Natural killer cell (primary cell): ENCODE results near the gene CHMP1B. TPM values are rescaled to one million over a fixed set of nuclear protein-coding genes. Genes with fewer than 3 reads are reported as not detected.

Experiments
- ATAC-seq, 3 donors: fragments of 150-1000 bp in 2 of 3; fragments of 200-7000 bp in 1 of 3; cut with Tn5 transposase; 1 replicate in 1 of 3; 2 replicates in 2 of 3; pipeline ENCODE4 v1.10.0; 2021; ENCODE audit warnings: mild to moderate bottlenecking in 2 of 3, moderate library complexity in 2 of 3
- DNase-seq, 2 donors: peaks; one replicate each; pipeline versions ENCODE4 v3.0.0 to v3.0.0-alpha.2; 2013 to 2021; ENCODE audit warnings: mixed read lengths in 1 of 2
- H3K27ac ChIP-seq: one replicate; pipeline ENCODE4 v1.5.1; 2013; ENCODE audit warnings: mild to moderate bottlenecking, low read length
- H3K27me3 ChIP-seq: one replicate; pipeline ENCODE4 v1.6.1; 2013; ENCODE audit warnings: low read length; ENCODE audit not compliant: control insufficient read depth, insufficient read depth
- H3K36me3 ChIP-seq: one replicate; pipeline ENCODE4 v1.6.1; 2013; ENCODE audit warnings: low read length; ENCODE audit not compliant: control insufficient read depth, insufficient read depth
- H3K4me1 ChIP-seq: one replicate; pipeline ENCODE4 v1.6.1; 2013; ENCODE audit warnings: low read length; ENCODE audit not compliant: control insufficient read depth, insufficient read depth
- H3K4me3 ChIP-seq: one replicate; pipeline ENCODE4 v1.5.1; 2013; ENCODE audit warnings: low read length
- H3K9me3 ChIP-seq: one replicate; pipeline ENCODE4 v1.6.1; 2013; ENCODE audit warnings: low read length; ENCODE audit not compliant: control insufficient read depth, insufficient read depth
- H3K27ac Mint-ChIP-seq, 2 donors: one replicate each; pipeline ENCODE4 v1.8.0; 2022; ENCODE audit warnings: mild to moderate bottlenecking in 2 of 2, mixed read lengths in 2 of 2, moderate library complexity in 1 of 2
- H3K27me3 Mint-ChIP-seq, 2 donors: one replicate each; pipeline ENCODE4 v1.8.0; 2022; ENCODE audit warnings: low read depth in 2 of 2, mixed read lengths in 2 of 2
- H3K36me3 Mint-ChIP-seq: one replicate; pipeline ENCODE4 v1.8.0; 2022; ENCODE audit warnings: mixed read lengths
- H3K4me1 Mint-ChIP-seq, 2 donors: one replicate each; pipeline ENCODE4 v1.8.0; 2022; ENCODE audit warnings: mixed read lengths in 2 of 2
- H3K4me3 Mint-ChIP-seq: one replicate; pipeline ENCODE4 v1.8.0; 2022; ENCODE audit warnings: mild to moderate bottlenecking, moderate library complexity, mixed read lengths
- H3K9me3 Mint-ChIP-seq, 2 donors: one replicate each; pipeline ENCODE4 v1.8.0; 2022; ENCODE audit warnings: mixed read lengths in 2 of 2
- WGBS: methylation state at CpG from one replicate; pipeline ENCODE4 v1.1.7; 2013; ENCODE audit warnings: missing lambda C conversion rate; ENCODE audit not compliant: insufficient coverage; 5-methylcytosine and 5-hydroxymethylcytosine counted together
- intact Hi-C: fragments of 100-400 bp; cut with micrococcal nuclease; formaldehyde crosslinking; loops from one replicate; pipeline ENCODE4 v1.14.2; 2022
- total RNA-seq, 4 donors: library from RNA; stranded (reverse); fragments of 120-200 nt in 1 of 4; gene quantifications; one replicate each; pipeline versions ENCODE4 v1.2.3 to v1.2.4, GENCODE V29; 2013 to 2022
- TF ChIP-seq, protein P1 (sequence below): fragments of 200-600 bp; IDR thresholded peaks from one replicate; pipeline ENCODE4 v1.8.0; 2022; ENCODE audit warnings: antibody characterized with exemption

CHMP1B gene
- total RNA-seq, 3 donors from 2014 or later (not counting 1 experiment from before 2014, with no cell fraction given) = 99.4 to 132 (median 110) TPM

DNA sequence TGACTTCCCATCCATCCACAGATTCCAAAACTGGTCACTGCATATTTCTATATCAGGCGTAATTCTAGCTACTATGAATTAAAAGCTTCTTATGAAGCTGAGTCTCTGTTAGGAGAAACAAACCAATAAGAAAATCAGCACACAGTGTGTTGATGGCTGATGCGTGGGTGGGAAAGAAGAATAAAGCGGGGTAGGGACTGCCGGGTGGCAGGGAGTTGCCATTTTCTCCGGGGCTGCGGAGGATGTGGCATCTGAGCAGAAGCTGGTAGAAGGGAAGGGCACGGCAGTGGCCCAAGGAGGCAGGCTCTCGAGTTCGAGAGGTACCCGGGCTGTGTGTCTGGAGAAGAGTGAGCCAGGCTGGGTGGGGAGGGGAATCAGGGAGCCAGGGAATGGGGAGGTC lies 48.6 kb upstream of the CHMP1B start:
- H3K27me3 ChIP-seq = no peaks in the 10 kb centered on the region
- intact Hi-C loops = no loop called here
- TF ChIP-seq, protein P1, sequence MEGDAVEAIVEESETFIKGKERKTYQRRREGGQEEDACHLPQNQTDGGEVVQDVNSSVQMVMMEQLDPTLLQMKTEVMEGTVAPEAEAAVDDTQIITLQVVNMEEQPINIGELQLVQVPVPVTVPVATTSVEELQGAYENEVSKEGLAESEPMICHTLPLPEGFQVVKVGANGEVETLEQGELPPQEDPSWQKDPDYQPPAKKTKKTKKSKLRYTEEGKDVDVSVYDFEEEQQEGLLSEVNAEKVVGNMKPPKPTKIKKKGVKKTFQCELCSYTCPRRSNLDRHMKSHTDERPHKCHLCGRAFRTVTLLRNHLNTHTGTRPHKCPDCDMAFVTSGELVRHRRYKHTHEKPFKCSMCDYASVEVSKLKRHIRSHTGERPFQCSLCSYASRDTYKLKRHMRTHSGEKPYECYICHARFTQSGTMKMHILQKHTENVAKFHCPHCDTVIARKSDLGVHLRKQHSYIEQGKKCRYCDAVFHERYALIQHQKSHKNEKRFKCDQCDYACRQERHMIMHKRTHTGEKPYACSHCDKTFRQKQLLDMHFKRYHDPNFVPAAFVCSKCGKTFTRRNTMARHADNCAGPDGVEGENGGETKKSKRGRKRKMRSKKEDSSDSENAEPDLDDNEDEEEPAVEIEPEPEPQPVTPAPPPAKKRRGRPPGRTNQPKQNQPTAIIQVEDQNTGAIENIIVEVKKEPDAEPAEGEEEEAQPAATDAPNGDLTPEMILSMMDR = no peak
- Mint-ChIP-seq H3K4me3 (no peak overlapping the region), H3K36me3 (no peaks in the 10 kb centered on the region), H3K27ac (no peak overlapping the region), H3K4me1 (peaks cover 12 to 19% of the 10 kb centered on the region in 2 donors), H3K27me3 (peaks cover 0 to 4% of the 10 kb centered on the region in 2 donors), H3K9me3 (no peaks in the 10 kb centered on the region)
- no peak overlapping the region for H3K27ac ChIP-seq
- H3K4me3 ChIP-seq = no peak overlapping the region
- no peaks in the 10 kb centered on the region for H3K9me3 ChIP-seq
- DNase-seq (no peak), ATAC-seq (no peak)
- WGBS = 92% methylated on average over 10 of the region's 10 CpGs
- no peaks in the 10 kb centered on the region for H3K36me3 ChIP-seq
- no peaks in the 10 kb centered on the region for H3K4me1 ChIP-seq

DNA sequence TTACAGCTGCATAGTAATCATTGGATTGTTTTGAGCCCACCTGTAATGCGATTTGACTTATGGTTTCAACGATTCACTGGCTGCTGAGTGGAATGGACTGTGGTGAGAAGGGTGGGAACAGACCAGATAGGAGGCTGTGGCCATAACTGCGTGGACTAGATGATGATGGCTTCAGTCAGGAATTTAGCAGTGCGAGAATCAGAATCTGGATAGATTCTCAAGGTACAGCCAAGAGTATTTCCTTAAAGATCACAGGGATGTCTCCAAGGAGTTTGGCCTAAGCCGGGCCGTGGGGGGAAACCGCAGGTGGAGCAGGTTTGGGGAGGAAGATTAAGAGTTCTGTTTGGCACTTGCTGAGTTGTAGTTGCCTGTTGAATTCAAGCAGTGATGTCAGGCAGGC lies 44.0 kb upstream of the CHMP1B start:
- WGBS = 92% methylated on average over 7 of the region's 7 CpGs
- peak overlapping the region; percentile 75 to 82 for H3K27ac Mint-ChIP-seq
- H3K9me3 ChIP-seq = no peaks in the 10 kb centered on the region
- H3K27ac ChIP-seq = peak overlapping the region; percentile 61
- H3K4me1 ChIP-seq = no peaks in the 10 kb centered on the region
- no peaks in the 10 kb centered on the region for H3K36me3 ChIP-seq
- no peaks in the 10 kb centered on the region for H3K36me3 Mint-ChIP-seq
- H3K4me3 Mint-ChIP-seq = peak overlapping the region; percentile 45
- H3K4me1 Mint-ChIP-seq = peaks cover 10 to 13% of the 10 kb centered on the region in 2 donors
- intact Hi-C loops = loop anchor here (5.0 kb wide), 2 partner anchors 45 kb away; partner anchors contain the start of gene CHMP1B
- H3K27me3 ChIP-seq = no peaks in the 10 kb centered on the region
- ATAC-seq (no peak), DNase-seq (no peak)
- no peak overlapping the region for H3K4me3 ChIP-seq
- no peaks in the 10 kb centered on the region for H3K9me3 Mint-ChIP-seq
- TF ChIP-seq, protein P1 = no peak
- H3K27me3 Mint-ChIP-seq = peaks cover 0 to 4% of the 10 kb centered on the region in 2 donors

DNA sequence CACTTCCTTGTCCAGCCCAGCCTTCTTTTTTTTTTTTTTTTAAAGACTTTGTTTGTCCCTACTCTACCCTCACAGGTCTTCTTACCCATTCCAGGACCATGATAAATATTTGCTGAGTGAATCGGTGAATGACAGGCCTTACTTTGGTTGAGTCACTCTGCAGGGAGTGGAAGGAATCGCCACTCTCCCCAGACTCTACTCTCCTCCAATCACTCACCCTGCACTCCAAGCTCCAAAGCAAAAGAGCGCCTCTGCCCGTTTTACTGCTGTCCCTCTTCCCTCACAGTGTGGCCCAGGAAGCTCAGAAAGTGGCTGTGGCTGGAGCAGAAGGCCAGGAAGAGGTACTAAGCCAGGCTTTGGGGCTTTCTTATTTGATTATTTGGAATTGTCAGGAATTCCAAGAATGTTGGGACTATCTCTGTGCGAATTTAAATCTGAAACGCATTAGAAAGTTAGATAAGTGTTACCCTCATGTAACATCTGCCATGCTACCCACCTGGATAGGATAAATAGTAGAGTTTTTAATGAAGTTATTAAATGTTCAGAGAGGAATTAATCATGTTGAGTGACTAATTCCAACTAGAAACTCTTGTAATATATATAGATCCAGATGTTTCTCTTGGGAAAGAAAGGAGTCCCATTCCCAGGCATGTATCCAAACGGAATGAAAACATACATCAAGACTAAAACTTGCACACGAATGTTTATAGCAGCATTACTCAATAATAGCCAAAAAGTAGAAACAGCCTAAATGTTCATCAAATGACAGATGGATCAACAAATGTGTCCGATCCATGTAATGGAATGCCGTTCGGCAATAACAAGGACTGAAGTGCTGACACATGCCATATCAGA lies 43.0 kb upstream of the CHMP1B start:
- no peaks in the 10 kb centered on the region for H3K27me3 ChIP-seq
- DNase-seq (no peak), ATAC-seq (no peak)
- H3K36me3 ChIP-seq = no peaks in the 10 kb centered on the region
- peaks cover 10 to 13% of the 10 kb centered on the region in 2 donors for H3K4me1 Mint-ChIP-seq
- TF ChIP-seq, protein P1 = no peak
- no peaks in the 10 kb centered on the region for H3K9me3 Mint-ChIP-seq
- no peak overlapping the region for H3K4me3 ChIP-seq
- H3K4me1 ChIP-seq = no peaks in the 10 kb centered on the region
- no peak overlapping the region for H3K27ac Mint-ChIP-seq
- H3K27ac ChIP-seq = no peak overlapping the region
- no peaks in the 10 kb centered on the region for H3K36me3 Mint-ChIP-seq
- H3K4me3 Mint-ChIP-seq = no peak overlapping the region
- no peaks in the 10 kb centered on the region for H3K27me3 Mint-ChIP-seq
- intact Hi-C loops = loop anchor here (5.0 kb wide), 2 partner anchors 44 to 46 kb away; partner anchors contain the start of gene CHMP1B
- WGBS = 85% methylated on average over 11 of the region's 11 CpGs
- no peaks in the 10 kb centered on the region for H3K9me3 ChIP-seq
